Type B pancreatic cell (in vitro differentiated cells): ENCODE results near the gene SMYD1. TPM values are rescaled to one million over a fixed set of nuclear protein-coding genes. Genes with fewer than 3 reads are reported as not detected.

Experiments
- DNase-seq: peaks from one replicate; pipeline ENCODE4 v3.0.0; 2021; ENCODE audit warnings: mixed read lengths; ENCODE audit not compliant: unreplicated experiment; ENCODE audit errors: extremely low spot score
- H3K27ac Mint-ChIP-seq: 2 replicates; pipeline ENCODE4 v1.8.0; 2021; ENCODE audit warnings: mild to moderate bottlenecking, mixed read lengths
- H3K27me3 Mint-ChIP-seq: 2 replicates; pipeline ENCODE4 v1.8.0; 2021; ENCODE audit warnings: mixed read lengths
- H3K36me3 Mint-ChIP-seq: 2 replicates; pipeline ENCODE4 v1.8.0; 2021; ENCODE audit warnings: mixed read lengths
- H3K4me1 Mint-ChIP-seq: one replicate; pipeline ENCODE4 v1.8.0; 2021; ENCODE audit warnings: mixed read lengths; ENCODE audit not compliant: unreplicated experiment
- H3K4me3 Mint-ChIP-seq: 2 replicates; pipeline ENCODE4 v1.8.0; 2021; ENCODE audit warnings: mild to moderate bottlenecking, mixed read lengths
- H3K9me3 Mint-ChIP-seq: 2 replicates; pipeline ENCODE4 v1.8.0; 2021; ENCODE audit warnings: mixed read lengths
- CTCF ChIP-seq: fragments of 200-600 bp; sonication (generic); conservative IDR thresholded peaks from 2 replicates; pipeline ENCODE4 v1.5.0; 2021; ENCODE audit warnings: antibody characterized with exemption, mild to moderate bottlenecking
- total RNA-seq: library from RNA; stranded (reverse); gene quantifications from 2 replicates; pipeline ENCODE4 v1.2.1, GENCODE V29; 2021; ENCODE audit warnings: low replicate concordance

The SMYD1 gene
- total RNA-seq, 1 donor from 2014 or later, result 0.87 TPM

GRCh38 chr2:88058191-88058590 lies 9.4 kb upstream of the SMYD1 start:
- no peak overlapping the region for H3K4me3 Mint-ChIP-seq
- no peak overlapping the region for H3K27ac Mint-ChIP-seq
- H3K36me3 Mint-ChIP-seq, result no peaks in the 10 kb centered on the region
- no peak for TF ChIP-seq CTCF
- DNase-seq, result no peak
- H3K27me3 Mint-ChIP-seq, result no peaks in the 10 kb centered on the region
- H3K4me1 Mint-ChIP-seq, result peaks cover 36% of the 10 kb centered on the region
- no peaks in the 10 kb centered on the region for H3K9me3 Mint-ChIP-seq

GRCh38 chr2:88059979-88060906 lies 7.4 kb upstream of the SMYD1 start:
- no peaks in the 10 kb centered on the region for H3K9me3 Mint-ChIP-seq
- peaks cover 19% of the 10 kb centered on the region for H3K4me1 Mint-ChIP-seq
- no peak overlapping the region for H3K27ac Mint-ChIP-seq
- H3K27me3 Mint-ChIP-seq, result no peaks in the 10 kb centered on the region
- no peak overlapping the region for H3K4me3 Mint-ChIP-seq
- peak; percentile 83 for TF ChIP-seq CTCF
- DNase-seq, result no peak
- no peaks in the 10 kb centered on the region for H3K36me3 Mint-ChIP-seq

- Mint-ChIP-seq H3K27me3 (no peaks in the 10 kb centered on the region), H3K4me3 (no peak overlapping the region), H3K4me1 (peaks cover 17% of the 10 kb centered on the region), H3K27ac (no peak overlapping the region), H3K9me3 (no peaks in the 10 kb centered on the region), H3K36me3 (no peaks in the 10 kb centered on the region)
- no peak for DNase-seq
- TF ChIP-seq CTCF, result no peak
Observed at GRCh38 chr2:88060907-88061275, 6.7 kb upstream of the SMYD1 start.

- DNase-seq, result no peak
- H3K36me3 Mint-ChIP-seq, result no peaks in the 10 kb centered on the region
- H3K27ac Mint-ChIP-seq, result no peak overlapping the region
- H3K27me3 Mint-ChIP-seq, result no peaks in the 10 kb centered on the region
- H3K4me1 Mint-ChIP-seq, result peaks cover 13% of the 10 kb centered on the region
- TF ChIP-seq CTCF, result no peak
- H3K4me3 Mint-ChIP-seq, result no peak overlapping the region
- H3K9me3 Mint-ChIP-seq, result no peaks in the 10 kb centered on the region
Observed at GRCh38 chr2:88061295-88061694, 6.3 kb upstream of the SMYD1 start.

GRCh38 chr2:88066543-88066942 lies 1.1 kb upstream of the SMYD1 start:
- peaks cover 5% of the 10 kb centered on the region for H3K4me1 Mint-ChIP-seq

More at GRCh38 chr2:88066543-88066942, 1.1 kb upstream of the SMYD1 start:
- Mint-ChIP-seq H3K27ac (no peak overlapping the region), H3K9me3 (no peaks in the 10 kb centered on the region), H3K27me3 (no peaks in the 10 kb centered on the region), H3K4me3 (no peak overlapping the region), H3K36me3 (no peaks in the 10 kb centered on the region)
- DNase-seq, result no peak
- TF ChIP-seq CTCF, result no peak
